ENCODE data around the gene CLEC1B.
"Not testable (repeated sequence)": the region's sequence is repeated elsewhere in the genome, so short reads cannot be mapped to it uniquely, and the experiment has no call there.

Gene CLEC1B

DNA sequence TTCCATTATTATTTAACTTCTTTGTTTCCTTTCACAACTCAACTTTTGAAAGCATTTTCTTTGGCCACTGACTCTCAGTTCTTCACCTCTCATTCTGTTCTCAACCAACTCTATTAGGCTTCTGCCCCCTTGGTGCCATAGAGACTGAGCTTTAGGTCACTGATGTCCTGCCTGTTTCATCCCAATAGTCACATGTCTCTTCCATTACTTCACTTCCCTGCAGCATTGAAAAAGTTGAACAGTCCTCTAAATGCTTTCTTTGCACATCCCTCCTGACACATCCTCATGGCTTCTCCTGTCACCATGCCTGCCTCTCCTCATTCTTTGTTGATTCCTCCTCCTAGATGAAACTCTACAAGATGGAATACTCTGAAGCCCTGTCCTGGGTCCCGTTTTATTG, 25.0 kb downstream of the CLEC1B start:
- no peak for DNase-seq

DNA sequence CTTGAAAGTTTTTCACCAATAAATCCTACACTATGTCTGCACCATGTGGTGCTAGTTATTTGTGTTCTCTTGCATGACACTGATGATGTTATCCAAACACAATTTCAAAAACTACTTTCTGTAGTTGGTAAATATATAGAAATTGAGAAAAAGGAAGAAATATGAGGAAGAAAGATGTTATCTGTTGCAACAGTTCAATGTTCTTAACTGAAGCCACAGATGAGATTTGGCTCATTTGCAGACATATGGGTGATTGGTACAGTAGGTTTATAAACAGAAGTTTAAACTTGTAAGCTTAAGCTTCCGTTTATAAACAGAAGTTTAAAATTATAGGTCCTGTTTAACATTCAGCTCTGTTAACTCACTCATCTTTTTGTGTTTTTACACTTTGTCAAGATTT, 27.7 kb downstream of the CLEC1B start, which contains the start of gene CLEC12A:
CLEC12A (plus strand) TSS at position 229 of the 400 bp plus-strand sequence. CDS start 188 bp downstream, outside the sequence.
- no peak for DNase-seq

DNA sequence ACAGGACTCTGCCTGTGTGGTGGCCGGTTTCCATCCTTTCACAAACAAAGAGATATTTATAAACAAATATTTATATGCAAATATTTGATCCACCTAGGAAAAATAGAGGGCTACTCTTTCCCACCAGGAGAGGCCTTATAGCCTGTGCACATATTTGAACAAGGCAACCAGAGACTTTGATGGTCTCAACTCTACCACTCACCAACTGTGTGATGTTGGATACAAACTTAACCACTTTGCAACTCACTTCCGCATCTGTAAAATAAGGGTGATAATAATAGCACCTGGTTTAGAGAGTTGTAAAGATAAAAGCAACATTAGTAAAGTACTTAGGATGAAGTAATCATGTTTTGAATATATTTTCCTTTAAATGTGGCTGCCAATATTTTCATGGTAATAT, 29.2 kb downstream of the CLEC1B start:
- DNase-seq: no peak

DNA sequence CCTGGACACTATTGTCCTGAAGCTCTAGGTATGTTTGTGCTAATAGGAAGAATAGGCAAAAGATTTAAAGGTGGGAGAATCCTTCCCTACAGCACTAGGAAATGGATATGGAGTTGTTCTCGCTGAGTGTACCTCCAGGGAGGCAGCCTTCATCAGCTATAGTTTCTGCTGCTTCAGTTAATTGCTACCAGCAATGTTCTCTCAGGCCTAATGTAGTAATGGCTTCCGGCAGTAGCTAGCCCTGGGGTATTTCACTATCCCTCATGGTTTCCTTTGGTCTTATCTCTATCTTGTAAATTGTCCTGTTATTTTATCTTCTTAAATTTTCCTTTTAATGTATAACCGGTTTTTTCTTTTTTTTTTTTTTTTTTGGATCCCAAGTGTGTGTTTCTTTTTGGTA, 37.0 kb downstream of the CLEC1B start:
- DNase-seq: no peak

DNA sequence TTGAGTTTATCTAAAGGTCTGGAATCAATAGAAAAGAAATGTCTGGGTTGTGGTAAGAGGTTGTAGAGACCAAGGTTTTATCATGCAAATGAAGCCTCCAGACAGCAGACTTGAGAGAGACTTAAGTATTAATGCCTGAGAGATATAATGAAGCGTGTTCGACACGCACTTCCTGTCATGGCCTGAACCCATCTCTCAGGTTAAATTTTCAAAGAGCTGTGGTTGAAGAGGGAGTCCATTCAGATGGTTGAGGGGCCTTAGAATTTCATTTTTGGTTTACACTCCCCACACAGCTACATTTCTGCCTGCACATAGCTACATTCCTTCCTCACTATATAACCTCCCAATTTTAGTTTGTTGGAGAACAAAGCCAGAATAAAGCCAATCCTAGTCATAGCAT, 37.8 kb downstream of the CLEC1B start:
- DNase-seq: no peak

DNA sequence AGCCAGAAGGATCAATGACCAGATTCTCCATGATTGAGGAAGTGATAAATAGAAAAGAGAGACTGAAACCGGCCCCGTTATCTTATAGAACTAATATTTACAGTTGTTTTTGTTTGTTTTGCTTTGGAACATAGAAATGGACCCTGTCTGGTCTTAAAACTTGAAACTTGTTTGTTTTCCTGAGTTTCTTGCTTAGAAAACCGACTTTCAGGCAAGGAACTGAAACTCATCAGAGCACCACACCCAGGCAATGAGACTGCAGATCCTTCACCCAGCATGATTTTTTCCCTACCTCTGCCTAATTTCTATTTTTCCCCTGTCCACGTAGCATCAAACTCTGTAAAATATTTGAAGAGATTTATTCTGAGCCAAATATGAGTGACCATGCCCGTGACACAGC, 38.3 kb downstream of the CLEC1B start:
- DNase-seq: no peak

DNA sequence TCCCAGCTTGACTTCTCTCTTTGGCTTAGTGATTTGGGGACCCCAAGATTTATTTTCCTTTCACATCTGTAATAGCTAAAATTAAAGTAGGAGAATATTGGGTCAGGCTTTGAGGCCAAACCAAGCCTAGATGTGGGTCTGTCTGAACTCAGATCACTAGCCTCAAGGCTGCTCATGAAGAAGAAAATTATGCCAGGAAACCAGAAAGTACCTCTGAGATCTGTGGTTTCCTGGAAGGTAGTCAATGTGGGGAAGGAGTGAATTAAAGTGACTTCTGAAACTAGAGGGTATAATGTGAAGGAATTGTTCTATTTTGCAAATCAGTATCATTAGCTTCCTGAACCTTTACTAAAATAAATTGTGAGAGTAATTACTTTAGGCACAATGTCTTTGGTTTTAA, 41.1 kb downstream of the CLEC1B start:
- no peak for DNase-seq

DNA sequence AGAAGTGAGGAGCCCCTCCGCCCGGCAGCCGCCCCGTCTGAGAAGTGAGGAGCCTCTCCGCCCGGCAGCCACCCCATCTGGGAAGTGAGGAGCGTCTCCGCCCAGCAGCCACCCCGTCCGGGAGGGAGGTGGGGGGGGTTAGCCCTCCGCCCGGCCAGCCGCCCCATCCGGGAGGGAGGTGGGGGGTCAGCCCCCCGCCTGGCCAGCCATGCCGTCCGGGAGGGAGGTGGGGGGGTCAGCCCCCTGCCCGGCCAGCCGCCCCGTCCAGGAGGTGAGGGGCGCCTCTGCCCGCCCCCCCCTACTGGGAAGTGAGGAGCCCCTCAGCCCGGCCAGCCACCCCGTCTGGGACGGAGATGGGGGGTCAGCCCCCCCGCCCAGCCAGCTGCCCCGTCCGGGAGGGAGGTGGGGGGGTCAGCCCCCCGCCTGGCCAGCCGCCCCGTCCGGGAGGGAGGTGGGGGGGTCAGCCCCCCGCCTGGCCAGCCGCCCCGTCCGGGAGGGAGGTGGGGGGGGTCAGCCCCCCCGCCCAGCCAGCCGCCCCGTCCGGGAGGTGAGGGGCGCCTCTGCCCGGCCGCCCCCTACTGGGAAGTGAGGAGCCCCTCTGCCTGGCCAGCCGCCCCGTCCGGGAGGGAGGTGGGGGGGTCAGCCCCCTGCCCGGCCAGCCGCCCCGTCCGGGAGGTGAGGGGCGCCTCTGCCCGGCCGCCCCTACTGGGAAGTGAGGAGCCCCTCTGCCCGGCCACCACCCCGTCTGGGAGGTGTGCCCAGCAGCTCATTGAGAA, 45.8 kb downstream of the CLEC1B start:
- DNase-seq: not testable (repeated sequence)

DNA sequence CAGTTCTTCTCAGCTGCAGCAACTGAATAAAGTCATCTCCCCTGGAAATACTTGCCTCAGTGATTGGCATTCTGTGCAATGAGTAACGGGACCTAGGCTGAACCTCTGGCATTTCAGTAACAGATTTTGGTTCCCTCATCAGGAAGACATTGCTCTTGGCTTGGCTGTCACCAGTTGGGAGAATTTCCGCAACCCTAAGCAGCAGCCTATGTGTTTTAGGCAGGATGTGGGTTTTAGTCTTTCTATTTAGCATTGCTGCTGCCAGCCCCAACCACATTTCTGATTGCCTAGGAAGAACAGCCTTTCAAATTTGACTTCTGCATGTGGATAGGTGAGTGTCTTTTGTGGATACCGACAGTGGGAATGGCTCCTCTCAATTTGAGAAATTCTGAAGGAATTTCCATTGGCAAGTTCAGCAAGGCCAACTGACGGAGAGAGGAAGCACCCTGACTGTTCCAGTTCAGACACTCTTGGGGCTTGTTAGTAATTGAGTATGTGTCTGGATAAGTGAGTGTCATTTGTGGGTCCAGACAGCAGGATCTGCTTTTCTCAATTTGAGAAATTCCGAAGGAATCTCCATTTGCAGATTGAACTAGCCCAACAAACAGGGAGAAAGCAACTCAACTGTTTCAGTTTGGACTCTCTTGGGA, 47.8 kb downstream of the CLEC1B start:
- no peak for DNase-seq

DNA sequence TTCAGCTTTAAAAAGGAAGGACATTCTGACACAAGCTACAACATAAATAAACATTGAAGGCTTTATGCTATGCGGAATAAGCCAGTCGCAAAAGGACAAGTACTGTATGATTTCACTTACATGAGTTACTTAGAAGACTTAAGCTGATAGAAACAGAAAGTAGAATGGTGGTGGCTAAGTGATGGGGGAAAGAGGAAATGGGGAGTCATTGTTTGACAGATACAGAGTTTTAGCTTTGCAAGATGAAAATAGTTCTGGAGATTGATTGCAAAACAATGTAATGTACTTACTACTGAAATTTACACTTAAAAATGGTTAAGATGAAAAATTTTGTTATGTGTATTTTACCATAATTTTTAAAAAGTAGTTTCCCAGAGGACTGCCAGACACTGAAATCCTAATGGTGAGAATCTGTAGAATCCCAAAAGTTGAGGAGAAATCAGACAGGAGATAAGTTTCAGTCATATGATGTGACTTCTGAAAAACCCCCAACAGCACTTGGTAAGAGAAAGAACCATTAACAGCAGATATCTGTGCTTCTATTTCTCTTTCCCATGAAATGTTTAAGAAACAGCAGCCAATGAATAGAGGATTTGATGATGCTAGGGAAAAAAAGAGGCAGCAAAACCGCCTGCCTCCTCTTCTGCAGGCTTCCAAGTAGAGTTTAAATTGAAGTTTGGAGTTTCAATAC, 50.2 kb downstream of the CLEC1B start:
- no peak for DNase-seq

DNA sequence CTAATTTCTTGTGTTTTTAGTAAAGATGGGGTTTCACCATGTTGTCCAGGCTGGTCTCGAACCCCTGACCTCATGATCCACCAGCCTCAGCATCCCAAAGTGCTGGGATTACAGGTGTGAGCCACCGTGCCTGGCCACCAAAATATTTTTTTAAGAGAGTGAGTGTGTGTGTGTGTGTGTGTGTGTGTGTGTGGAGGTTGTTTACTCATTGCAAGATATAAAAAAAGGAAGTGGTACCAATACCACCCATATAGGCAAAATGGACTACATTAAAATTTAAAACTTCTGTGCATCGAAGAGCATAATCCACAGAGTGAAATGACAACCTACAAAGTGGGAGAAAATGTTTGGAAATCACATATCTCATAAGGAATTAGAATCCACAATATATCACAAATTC, 51.2 kb downstream of the CLEC1B start:
- no peak for DNase-seq

DNA sequence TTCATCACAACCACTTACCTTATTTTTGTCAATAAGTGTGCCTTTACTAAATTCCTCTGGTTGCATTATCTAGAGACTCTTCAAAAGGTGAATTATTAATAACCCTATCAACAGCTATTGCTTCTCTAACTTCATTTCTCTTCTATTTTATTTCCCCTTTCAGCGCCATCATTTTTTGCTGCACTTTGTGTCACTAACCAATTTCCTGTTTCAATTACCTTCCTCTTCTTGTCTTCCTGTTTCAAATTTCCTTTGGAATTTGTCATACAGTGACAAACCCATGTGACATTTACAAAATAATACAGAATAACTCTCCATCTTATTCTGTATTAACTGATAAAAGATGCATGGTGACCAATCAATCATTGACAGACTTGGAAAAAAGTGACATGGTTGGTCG, 54.5 kb downstream of the CLEC1B start:
- DNase-seq: no peak

DNA sequence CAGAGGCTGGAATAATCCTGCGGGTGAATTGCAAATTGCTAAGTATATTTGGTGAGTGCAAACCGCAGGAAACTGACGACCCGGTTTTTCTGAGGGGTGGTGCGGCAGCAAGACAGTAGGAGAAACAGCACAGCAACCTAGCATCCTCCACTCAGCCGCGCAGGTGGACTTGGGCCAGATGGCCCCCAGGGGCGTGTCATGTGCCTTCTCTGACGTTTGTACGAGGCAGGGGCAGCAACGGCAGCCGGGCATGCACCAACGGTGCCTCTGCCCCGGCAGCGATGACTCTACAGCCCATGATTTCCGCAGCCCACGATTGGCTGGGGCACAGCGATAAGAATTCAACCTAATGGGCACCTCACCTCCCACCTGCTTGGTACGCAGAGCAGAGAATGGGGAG, 55.7 kb downstream of the CLEC1B start:
- no peak for DNase-seq

Measured in NCI-H226 (cell line).